HL-60 (cell line): Measurements from ENCODE around the gene RIMS3.
"Not testable (repeated sequence)": the region's sequence is repeated elsewhere in the genome, so short reads cannot be mapped to it uniquely, and the experiment has no call there.

Experiments used
- CTCF ChIP-seq: IDR thresholded peaks from one replicate; pipeline ENCODE4 v1.5.1; 2011; ENCODE audit warnings: low read length, control low read depth, inconsistent platforms; ENCODE audit not compliant: insufficient read depth
- POLR2AphosphoS5 ChIP-seq: IDR thresholded peaks from 2 replicates; pipeline ENCODE4 v1.6.1; 2012; ENCODE audit warnings: low read depth
- REST ChIP-seq: IDR thresholded peaks from 2 replicates; pipeline ENCODE4 v1.6.1; 2012; ENCODE audit warnings: low read depth; ENCODE audit not compliant: insufficient replicate concordance

GRCh38 chr1:40629546-40629945 is 35.9 kb downstream of the RIMS3 start:
- not testable (repeated sequence) for TF ChIP-seq CTCF, POLR2AphosphoS5, REST
